ENCODE data around the gene LDB2. TPM values are rescaled to one million over a fixed set of nuclear protein-coding genes. Genes with fewer than 3 reads are reported as not detected.

The LDB2 gene
- total and polyA plus RNA-seq, 2 donors (not counting 3 experiments of a cell fraction or from before 2014, with no cell fraction given), result 127 to 223 TPM

GRCh38 chr4:16706251-16706650 lies 192.2 kb downstream of the LDB2 start:
- CTCF ChIA-PET, result no interaction called here
- peaks cover 0 to 2% of the 10 kb centered on the region in 2 experiments for H3K36me3 ChIP-seq (ENCODE audit: control insufficient read depth in 2 of 2, extremely low read depth in 1 of 2, insufficient read depth in 2 of 2, low read length in 2 of 2)
- no peaks in the 10 kb centered on the region for H3K9me1 ChIP-seq (replicated peaks; ENCODE audit: control insufficient read depth, extremely low read depth, insufficient read depth, low read length)
- H2AFZ ChIP-seq (ENCODE audit: low read depth, low read length), result no peak overlapping the region
- TF ChIP-seq CTCF (IDR thresholded peaks at IDR 0.05; ENCODE audit: extremely low read depth in 1 of 2, insufficient read depth in 1 of 2, low read depth in 1 of 2, low read length in 2 of 2) (no peak), EZH2 (IDR thresholded peaks at IDR 0.05; ENCODE audit: borderline replicate concordance, low read depth, low read length, severe bottlenecking) (no peak), POLR2AphosphoS5 (IDR thresholded peaks at IDR 0.05; ENCODE audit: insufficient read depth, low read depth, low read length) (no peak), MAX (IDR thresholded peaks at IDR 0.05; ENCODE audit: insufficient read depth, insufficient read length) (no peak), JUN (IDR thresholded peaks at IDR 0.05; ENCODE audit: borderline replicate concordance, insufficient read depth, insufficient read length, low read depth) (no peak), MYC (IDR thresholded peaks at IDR 0.05; ENCODE audit: low read depth, low read length) (no peak), GATA2 (IDR thresholded peaks at IDR 0.05; ENCODE audit: insufficient read depth, insufficient read length, low read depth, low read length) (no peak), FOS (IDR thresholded peaks at IDR 0.05; ENCODE audit: borderline replicate concordance, insufficient read depth, low read length) (no peak), POLR2A (IDR thresholded peaks at IDR 0.05; ENCODE audit: low read depth, low read length) (no peak)
- no peak overlapping the region for H3K4me2 ChIP-seq (ENCODE audit: insufficient read depth, low read length)
- no peak overlapping the region for H3K27ac ChIP-seq (ENCODE audit: insufficient read depth, low read depth, low read length)
- DNase-seq (ENCODE audit: low read depth, low spot score) (no peak), FAIRE-seq (no peak)
- no peaks in the 10 kb centered on the region for H3K9me3 ChIP-seq (replicated peaks; ENCODE audit: control insufficient read depth, insufficient read depth, low read length)
- H3K4me3 ChIP-seq (replicated peaks in 1 of 3; ENCODE audit: insufficient read depth in 1 of 3, low read depth in 1 of 3, low read length in 3 of 3), result no peak overlapping the region
- dilution Hi-C loops (cut with MboI; ENCODE audit: extremely low pct_ligation_motif_present, low sequenced_read_pairs), result no loop called here
- BruUV-seq (replicated peaks), result no TSS peak
- no peak overlapping the region for H3K9ac ChIP-seq (replicated peaks; ENCODE audit: extremely low read depth, insufficient read depth, low read length)
- no peaks in the 10 kb centered on the region for H3K4me1 ChIP-seq (ENCODE audit: control insufficient read depth, extremely low read depth, insufficient read depth, low read length)
- POLR2A ChIA-PET, result no interaction called here
- H4K20me1 ChIP-seq (replicated peaks; ENCODE audit: control insufficient read depth, extremely low read depth, insufficient read depth, low read length), result peaks cover 2% of the 10 kb centered on the region
- intact Hi-C loops (cut with micrococcal nuclease), result no loop called here
- H3K79me2 ChIP-seq (ENCODE audit: control insufficient read depth, insufficient read depth, low read length), result no peaks in the 10 kb centered on the region
- no peaks in the 10 kb centered on the region for H3K27me3 ChIP-seq (ENCODE audit: control insufficient read depth in 2 of 2, insufficient read depth in 2 of 2, low read length in 2 of 2)
